ENCODE data around the gene SLC49A3. TPM values are rescaled to one million over a fixed set of nuclear protein-coding genes. Genes with fewer than 3 reads are reported as not detected.
A peak's percentile ranks its signal among the peaks of the same experiment; 100 is the strongest.
"Not testable (repeated sequence)": the region's sequence is repeated elsewhere in the genome, so short reads cannot be mapped to it uniquely, and the experiment has no call there.

Gene SLC49A3
- total RNA-seq, 2 experiments from 2014 or later: 0.22 to 0.91 TPM

GRCh38 chr4:706834-707598, 18.1 kb upstream of the SLC49A3 start:
- DNase-seq (no peak), ATAC-seq (ENCODE audit: poor library complexity) (no peak)
- CTCF ChIA-PET: no interaction called here
- Mint-ChIP-seq H3K4me3 (no peak overlapping the region), H3K27ac (no peak overlapping the region), H3K36me3 (ENCODE audit: low read depth) (no peaks in the 10 kb centered on the region), H3K27me3 (no peaks in the 10 kb centered on the region), H3K9me3 (no peaks in the 10 kb centered on the region), H3K4me1 (ENCODE audit: low read depth) (peaks cover 34% of the 10 kb centered on the region)
- Histone ChIP-seq H3K27ac (ENCODE audit: low read depth in 1 of 2, low read length in 2 of 2) (no peak overlapping the region), H3K9me3 (ENCODE audit: control insufficient read depth in 1 of 2, insufficient read depth in 1 of 2, low read length in 2 of 2) (no peaks in the 10 kb centered on the region), H3K4me1 (ENCODE audit: insufficient read depth, low read length) (peaks cover 36% of the 10 kb centered on the region), H3K36me3 (ENCODE audit: insufficient read depth, low read length) (peaks cover 11% of the 10 kb centered on the region), H3K27me3 (ENCODE audit: control insufficient read depth in 1 of 2, insufficient read depth in 2 of 2, low read length in 2 of 2) (no peaks in the 10 kb centered on the region), H3K4me3 (ENCODE audit: low read length) (no peak overlapping the region)
- intact Hi-C loops (cut with DNase I, micrococcal nuclease): no loop called here
- POLR2A ChIA-PET: no interaction called here
- no peak for TF ChIP-seq CTCF (IDR thresholded peaks at IDR 0.05)

- CTCF ChIA-PET; H3K36me3 Mint-ChIP-seq (ENCODE audit: low read depth); H3K27me3 Mint-ChIP-seq; DNase-seq; POLR2A ChIA-PET; H3K4me3 Mint-ChIP-seq; H3K27ac Mint-ChIP-seq; H3K27me3 ChIP-seq (ENCODE audit: control insufficient read depth in 1 of 2, insufficient read depth in 2 of 2, low read length in 2 of 2); H3K9me3 Mint-ChIP-seq; H3K9me3 ChIP-seq (ENCODE audit: control insufficient read depth in 1 of 2, insufficient read depth in 1 of 2, low read length in 2 of 2); intact Hi-C loops (cut with DNase I, micrococcal nuclease); ATAC-seq (ENCODE audit: poor library complexity): not testable (repeated sequence)
- H3K27ac ChIP-seq (ENCODE audit: low read depth in 1 of 2, low read length in 2 of 2): peak overlapping the region; percentile 58 to 64
- H3K4me1 ChIP-seq (ENCODE audit: insufficient read depth, low read length): peaks cover 36% of the 10 kb centered on the region
- peaks cover 11% of the 10 kb centered on the region for H3K36me3 ChIP-seq (ENCODE audit: insufficient read depth, low read length)
- peaks cover 32% of the 10 kb centered on the region for H3K4me1 Mint-ChIP-seq (ENCODE audit: low read depth)
- H3K4me3 ChIP-seq (ENCODE audit: low read length): peak overlapping the region; percentile 69
Measured at GRCh38 chr4:706083-706633, 17.2 kb upstream of the SLC49A3 start.

GRCh38 chr4:705278-706082, 16.5 kb upstream of the SLC49A3 start, which contains the start of gene PCGF3:
Gene PCGF3, plus strand, starts transcription at chr4:705832. Its CDS starts 27,849 bp downstream, at chr4:733681.
- CTCF ChIA-PET: no interaction called here
- H3K4me1 Mint-ChIP-seq (ENCODE audit: low read depth): peaks cover 25% of the 10 kb centered on the region
- DNase-seq (peak; percentile 93 to 99 (median 96)), ATAC-seq (ENCODE audit: poor library complexity) (peak; percentile 95)
- no peaks in the 10 kb centered on the region for H3K9me3 Mint-ChIP-seq
- Histone ChIP-seq H3K27ac (ENCODE audit: low read depth in 1 of 2, low read length in 2 of 2) (peak within 1 kb of the TSS; percentile 58 to 68), H3K36me3 (ENCODE audit: insufficient read depth, low read length) (peaks cover 11% of the 10 kb centered on the region), H3K4me1 (ENCODE audit: insufficient read depth, low read length) (peaks cover 36% of the 10 kb centered on the region), H3K27me3 (ENCODE audit: control insufficient read depth in 1 of 2, insufficient read depth in 2 of 2, low read length in 2 of 2) (no peaks in the 10 kb centered on the region), H3K9me3 (ENCODE audit: control insufficient read depth in 1 of 2, insufficient read depth in 1 of 2, low read length in 2 of 2) (no peaks in the 10 kb centered on the region), H3K4me3 (ENCODE audit: low read length) (peak within 1 kb of the TSS; percentile 77)
- POLR2A ChIA-PET: no interaction called here
- intact Hi-C loops (cut with DNase I, micrococcal nuclease): loop anchor here (1.0 to 2.0 kb wide), 4 partner anchors 31 to 268 kb away; partner anchors contain the start of genes ATP5ME (in 2 of the 2), MYL5 (in 2 of the 2) and DGKQ (in 1 of the 2)
- peak within 1 kb of the TSS; percentile 69 for H3K27ac Mint-ChIP-seq
- H3K4me3 Mint-ChIP-seq: peak within 1 kb of the TSS; percentile 90
- no peak for TF ChIP-seq CTCF (IDR thresholded peaks at IDR 0.05)
- no peaks in the 10 kb centered on the region for H3K27me3 Mint-ChIP-seq
- no peaks in the 10 kb centered on the region for H3K36me3 Mint-ChIP-seq (ENCODE audit: low read depth)
